Spinal cord (tissue), 10 donors: ENCODE data around the gene PLEKHO1. TPM values are rescaled to one million over a fixed set of nuclear protein-coding genes. Genes with fewer than 3 reads are reported as not detected.

Experiments
- DNase-seq, 6 donors: peaks; one replicate each; pipeline versions ENCODE4 v3.0.0 to v3.0.0-alpha.2; 2013 to 2015; ENCODE audit warnings: low spot score in 6 of 6, low read depth in 4 of 6
- H3K27ac ChIP-seq: one replicate; pipeline ENCODE4 v1.5.1; 2013; ENCODE audit warnings: low read depth, low read length, control low read depth
- H3K27me3 ChIP-seq: one replicate; pipeline ENCODE4 v1.6.1; 2013; ENCODE audit warnings: low read length; ENCODE audit not compliant: control insufficient read depth, insufficient read depth
- H3K36me3 ChIP-seq: one replicate; pipeline ENCODE4 v1.6.1; 2013; ENCODE audit warnings: low read length; ENCODE audit not compliant: control insufficient read depth, insufficient read depth
- H3K4me1 ChIP-seq: one replicate; pipeline ENCODE4 v1.6.1; 2013; ENCODE audit warnings: low read length; ENCODE audit not compliant: control insufficient read depth, insufficient read depth
- H3K4me3 ChIP-seq: one replicate; pipeline ENCODE4 v1.5.1; 2013; ENCODE audit warnings: low read depth, low read length, control low read depth
- H3K9me3 ChIP-seq: one replicate; pipeline ENCODE4 v1.6.1; 2013; ENCODE audit warnings: low read length; ENCODE audit not compliant: control insufficient read depth, insufficient read depth
- WGBS: methylation state at CpG from one replicate; pipeline ENCODE4 v1.1.5; 2013; ENCODE audit warnings: missing lambda C conversion rate; ENCODE audit not compliant: insufficient coverage; 5-methylcytosine and 5-hydroxymethylcytosine counted together
- polyA plus RNA-seq, 2 donors: library from polyadenylated mRNA; unstranded; fragments of 120-200 nt; gene quantifications; one replicate each; pipeline ENCODE4 v1.2.1, GENCODE V29; 2013; ENCODE audit not compliant: insufficient read length in 2 of 2
- total RNA-seq, 2 donors: library from RNA; depleted of rRNA in 1 of 2; stranded (reverse); fragments of 120-200 nt in 1 of 2; fragments of >200 nt in 1 of 2; gene quantifications; one replicate each; pipeline versions ENCODE4 v1.2.3 to v1.2.4, GENCODE V29; 2013 to 2014
- donor health status: healthy.

The PLEKHO1 gene
- total and polyA plus RNA-seq, 4 donors = 38.4 to 102 (median 70.4) TPM

GRCh38 chr1:150164779-150165178, 15.1 kb downstream of the PLEKHO1 start:
- WGBS = 85% methylated on average over 3 of the region's 5 CpGs
- H3K4me3 ChIP-seq = no peak overlapping the region
- H3K4me1 ChIP-seq = peaks cover 29% of the 10 kb centered on the region
- H3K36me3 ChIP-seq = peaks cover 11% of the 10 kb centered on the region
- H3K27me3 ChIP-seq = no peaks in the 10 kb centered on the region
- DNase-seq = no peak
- H3K27ac ChIP-seq = peak overlapping the region; percentile 99
- H3K9me3 ChIP-seq = no peaks in the 10 kb centered on the region

GRCh38 chr1:150165622-150166612, 16.2 kb downstream of the PLEKHO1 start:
- H3K9me3 ChIP-seq = no peaks in the 10 kb centered on the region
- peaks cover 2% of the 10 kb centered on the region for H3K36me3 ChIP-seq
- WGBS = 77% methylated on average over 7 of the region's 14 CpGs
- peak in 2 of 6 donors; percentile 53 to 63 for DNase-seq
- peaks cover 29% of the 10 kb centered on the region for H3K4me1 ChIP-seq
- H3K27me3 ChIP-seq = no peaks in the 10 kb centered on the region
- H3K27ac ChIP-seq = no peak overlapping the region
- no peak overlapping the region for H3K4me3 ChIP-seq

GRCh38 chr1:150168960-150169601, 19.4 kb downstream of the PLEKHO1 start:
- 55% methylated on average over 2 of the region's 6 CpGs for WGBS
- no peak overlapping the region for H3K4me3 ChIP-seq
- peaks cover 14% of the 10 kb centered on the region for H3K4me1 ChIP-seq
- peak in 2 of 6 donors; percentile 49 to 62 for DNase-seq
- H3K27ac ChIP-seq = no peak overlapping the region
- no peaks in the 10 kb centered on the region for H3K27me3 ChIP-seq
- H3K36me3 ChIP-seq = no peaks in the 10 kb centered on the region
- H3K9me3 ChIP-seq = no peaks in the 10 kb centered on the region

- Histone ChIP-seq H3K27ac (no peak overlapping the region), H3K36me3 (no peaks in the 10 kb centered on the region), H3K9me3 (no peaks in the 10 kb centered on the region), H3K27me3 (no peaks in the 10 kb centered on the region), H3K4me3 (no peak overlapping the region), H3K4me1 (peaks cover 11% of the 10 kb centered on the region)
- DNase-seq = no peak
- 87% methylated on average over 1 of the region's 2 CpGs for whole genome bisulfite sequencing
Measured at GRCh38 chr1:150171801-150172200, 22.1 kb downstream of the PLEKHO1 start.

GRCh38 chr1:150173141-150173585, 23.4 kb downstream of the PLEKHO1 start:
- Histone ChIP-seq H3K27ac (no peak overlapping the region), H3K4me1 (peaks cover 11% of the 10 kb centered on the region), H3K36me3 (no peaks in the 10 kb centered on the region), H3K4me3 (no peak overlapping the region), H3K9me3 (no peaks in the 10 kb centered on the region), H3K27me3 (no peaks in the 10 kb centered on the region)
- 50% methylated on average over 5 of the region's 7 CpGs for WGBS
- DNase-seq = no peak

- Histone ChIP-seq H3K27ac (no peak overlapping the region), H3K27me3 (no peaks in the 10 kb centered on the region), H3K9me3 (no peaks in the 10 kb centered on the region), H3K4me3 (no peak overlapping the region), H3K4me1 (peaks cover 28% of the 10 kb centered on the region), H3K36me3 (no peaks in the 10 kb centered on the region)
- no peak for DNase-seq
- WGBS = no CpG with 5 or more reads among the region's 3 CpGs
Measured at GRCh38 chr1:150176593-150176992, 26.9 kb downstream of the PLEKHO1 start.

GRCh38 chr1:150178548-150178947, 28.8 kb downstream of the PLEKHO1 start:
- H3K27me3 ChIP-seq = no peaks in the 10 kb centered on the region
- no peak for DNase-seq
- peaks cover 23% of the 10 kb centered on the region for H3K4me1 ChIP-seq
- no peaks in the 10 kb centered on the region for H3K9me3 ChIP-seq
- no peaks in the 10 kb centered on the region for H3K36me3 ChIP-seq
- H3K4me3 ChIP-seq = no peak overlapping the region
- no peak overlapping the region for H3K27ac ChIP-seq

GRCh38 chr1:150179867-150180266, 30.2 kb downstream of the PLEKHO1 start:
- peaks cover 30% of the 10 kb centered on the region for H3K4me1 ChIP-seq
- H3K36me3 ChIP-seq = no peaks in the 10 kb centered on the region
- H3K9me3 ChIP-seq = no peaks in the 10 kb centered on the region
- no peaks in the 10 kb centered on the region for H3K27me3 ChIP-seq
- no peak for DNase-seq
- WGBS = 92% methylated on average over 2 of the region's 7 CpGs
- H3K27ac ChIP-seq = no peak overlapping the region
- H3K4me3 ChIP-seq = no peak overlapping the region

GRCh38 chr1:150180474-150180873, 30.8 kb downstream of the PLEKHO1 start:
- no peaks in the 10 kb centered on the region for H3K36me3 ChIP-seq
- DNase-seq = no peak
- WGBS = no CpG with 5 or more reads among the region's 5 CpGs
- H3K27me3 ChIP-seq = no peaks in the 10 kb centered on the region
- peaks cover 30% of the 10 kb centered on the region for H3K4me1 ChIP-seq
- H3K4me3 ChIP-seq = no peak overlapping the region
- no peaks in the 10 kb centered on the region for H3K9me3 ChIP-seq
- peak overlapping the region; percentile 88 for H3K27ac ChIP-seq
